ENCODE results near the gene ZNF148.
A peak's percentile ranks its signal among the peaks of the same experiment; 100 is the strongest.

The ZNF148 gene

GRCh38 chr3:125192190-125193035 is 182.7 kb downstream of the ZNF148 start:
- no peak for DNase-seq (ENCODE audit: low read depth in 2 of 2)

GRCh38 chr3:125191730-125192129 is 183.4 kb downstream of the ZNF148 start:
- DNase-seq (ENCODE audit: low read depth in 2 of 2) = no peak

- DNase-seq (ENCODE audit: low read depth in 2 of 2) = no peak
Measured at GRCh38 chr3:125191256-125191655, 183.9 kb downstream of the ZNF148 start.

- no peak for DNase-seq (ENCODE audit: low read depth in 2 of 2)
Measured at GRCh38 chr3:125190786-125191185, 184.3 kb downstream of the ZNF148 start.

GRCh38 chr3:125189378-125190165 is 185.6 kb downstream of the ZNF148 start:
- DNase-seq (ENCODE audit: low read depth in 2 of 2) = no peak

GRCh38 chr3:125188955-125189354 is 186.2 kb downstream of the ZNF148 start:
- DNase-seq (ENCODE audit: low read depth in 2 of 2) = no peak

- DNase-seq (ENCODE audit: low read depth in 2 of 2) = no peak
Measured at GRCh38 chr3:125187599-125187910, 187.6 kb downstream of the ZNF148 start.

- DNase-seq (ENCODE audit: low read depth in 2 of 2) = no peak
Measured at GRCh38 chr3:125186800-125187598, 188.1 kb downstream of the ZNF148 start.

GRCh38 chr3:125186261-125186787 is 188.8 kb downstream of the ZNF148 start:
- peak; percentile 15 for DNase-seq (ENCODE audit: low read depth in 2 of 2)

- no peak for DNase-seq (ENCODE audit: low read depth in 2 of 2)
Measured at GRCh38 chr3:125185805-125186204, 189.3 kb downstream of the ZNF148 start.

- no peak for DNase-seq (ENCODE audit: low read depth in 2 of 2)
Measured at GRCh38 chr3:125179884-125180240, 195.3 kb downstream of the ZNF148 start.

- no peak for DNase-seq (ENCODE audit: low read depth in 2 of 2)
Measured at GRCh38 chr3:125179143-125179883, 195.8 kb downstream of the ZNF148 start.

GRCh38 chr3:125177746-125178145 is 197.4 kb downstream of the ZNF148 start:
- DNase-seq (ENCODE audit: low read depth in 2 of 2) = no peak

Measured in stimulated activated CD4-positive, alpha-beta T cell treated with anti-CD3 and anti-CD28 coated beads, Interleukin-1b, Interleukin-23, amount 100 ng/mL, for 4 hours (primary cell).